GM19023 (cell line): Measurements from ENCODE around the gene INSYN2A.

ENCODE experiments used
- ATAC-seq: cut with Tn5 transposase; IDR thresholded peaks from one replicate; pipeline ENCODE4 v1.9.1; 2021; ENCODE audit warnings: mild to moderate bottlenecking, moderate library complexity; ENCODE audit not compliant: unreplicated experiment

The INSYN2A gene

DNA sequence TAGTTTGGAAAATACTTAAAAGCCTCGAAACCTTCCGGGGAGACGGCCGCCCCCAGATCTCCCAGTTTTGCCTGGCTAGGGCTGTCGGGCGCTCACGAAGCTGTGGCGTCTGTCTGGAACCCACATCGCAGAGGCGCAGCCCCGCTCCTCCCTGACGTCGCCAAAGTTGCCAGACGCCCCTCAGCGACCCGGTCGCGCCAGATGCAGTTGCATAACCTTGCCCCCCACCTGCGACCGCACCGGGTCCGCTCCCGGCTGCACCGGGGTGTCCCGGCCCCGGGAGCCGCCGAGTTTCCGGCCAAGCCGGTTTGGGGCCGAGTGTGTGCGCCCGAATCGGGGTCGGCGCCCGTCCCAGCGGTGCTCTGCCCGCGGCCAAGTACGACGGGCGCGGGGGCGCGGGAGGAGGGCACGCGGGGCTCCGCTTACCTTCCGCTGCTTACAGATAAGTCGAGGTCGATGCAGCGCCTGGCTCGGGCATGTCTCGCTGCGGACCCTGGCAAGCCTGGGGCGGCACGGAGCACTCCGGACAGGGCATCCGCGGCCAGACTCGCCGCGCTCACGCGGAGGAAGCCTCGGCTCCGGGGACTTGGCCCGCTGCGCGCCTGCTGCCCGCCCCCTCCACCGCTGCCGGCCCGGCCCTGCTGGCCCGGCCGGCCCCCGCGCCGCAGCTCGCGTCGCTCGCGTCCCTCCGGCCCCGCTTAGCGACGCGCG, 665 bp downstream of the INSYN2A start:
- no peak for ATAC-seq

DNA sequence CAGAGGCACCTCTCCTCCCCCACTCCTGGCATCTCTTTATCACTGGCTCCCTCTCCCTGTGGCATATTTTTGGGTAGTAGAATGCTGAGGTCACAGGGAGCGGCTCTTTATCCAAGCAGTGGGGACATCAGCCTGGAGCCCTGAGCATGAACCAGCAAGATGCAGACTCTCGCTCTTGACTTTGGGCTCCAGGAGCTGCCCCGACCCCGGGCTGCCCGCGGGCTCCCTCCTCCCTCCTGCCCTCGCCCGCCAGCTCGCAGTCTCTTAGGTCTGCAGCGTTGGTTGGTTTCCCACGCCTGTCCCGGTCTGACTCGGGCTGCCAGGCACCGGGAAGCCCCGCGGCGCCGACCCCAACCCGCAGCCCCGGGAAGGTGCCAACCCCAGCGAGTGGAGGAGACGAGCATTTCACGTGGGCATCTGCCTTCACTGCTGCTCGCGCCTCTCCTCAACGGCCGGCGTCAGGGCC, 1.3 kb downstream of the INSYN2A start:
- no peak for ATAC-seq

DNA sequence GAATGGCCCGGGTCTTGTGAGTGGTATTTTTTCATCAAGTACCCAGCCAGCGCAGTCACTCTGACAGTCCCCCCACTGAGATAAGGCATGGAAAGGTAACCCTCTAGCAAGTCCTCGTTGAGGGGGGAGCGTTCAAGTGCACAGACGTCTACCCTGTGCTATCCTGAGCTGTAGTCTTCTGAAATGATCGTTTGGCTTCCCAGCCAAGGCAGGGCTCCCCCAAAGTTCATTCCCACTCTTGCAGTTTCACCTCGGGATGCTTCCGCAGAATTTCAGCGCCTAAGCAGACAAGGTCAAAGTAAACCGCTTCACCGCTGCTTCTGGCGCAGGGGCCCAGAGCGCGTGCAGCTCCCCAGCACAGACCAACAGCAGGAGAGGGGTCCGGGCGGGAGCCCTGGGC, 1.8 kb downstream of the INSYN2A start:
- ATAC-seq: no peak

DNA sequence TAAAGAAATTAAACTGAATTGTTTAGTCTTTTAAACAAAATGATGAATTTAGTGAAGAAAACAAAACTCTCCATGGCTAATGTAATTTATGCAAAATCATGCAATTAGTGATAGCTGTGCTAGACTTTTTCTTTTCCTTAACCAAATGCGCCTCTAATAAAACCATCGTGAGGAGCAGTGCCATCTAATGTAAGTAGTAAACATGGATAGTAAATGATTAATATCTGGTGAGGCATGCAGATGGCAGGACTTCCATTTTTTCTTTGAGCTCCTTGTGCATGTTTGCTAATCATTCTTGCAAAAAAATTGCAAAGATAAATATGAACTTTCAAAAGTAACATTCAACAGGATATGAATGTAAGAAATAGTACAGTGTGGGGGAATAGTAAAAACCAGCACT, 2.3 kb downstream of the INSYN2A start:
- ATAC-seq: no peak

DNA sequence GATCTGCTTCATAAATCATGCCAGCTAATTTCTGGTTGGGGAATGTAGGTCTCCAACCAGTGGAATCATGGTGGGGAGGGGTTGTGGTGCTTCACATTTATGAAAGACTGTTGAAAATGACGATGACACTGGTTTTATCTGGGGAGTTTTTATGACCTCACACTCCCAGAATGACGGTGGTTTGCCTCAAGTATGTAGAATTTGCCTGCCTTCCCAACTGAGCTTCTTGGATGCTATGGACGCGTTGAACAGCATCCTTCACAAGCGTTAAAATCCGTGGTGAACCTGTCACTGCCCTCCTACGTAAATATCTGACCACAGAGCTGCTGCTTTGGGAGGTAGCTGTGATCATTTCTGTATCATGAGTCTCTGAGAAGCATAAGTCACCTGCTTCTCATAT, 3.3 kb downstream of the INSYN2A start:
- no peak for ATAC-seq

DNA sequence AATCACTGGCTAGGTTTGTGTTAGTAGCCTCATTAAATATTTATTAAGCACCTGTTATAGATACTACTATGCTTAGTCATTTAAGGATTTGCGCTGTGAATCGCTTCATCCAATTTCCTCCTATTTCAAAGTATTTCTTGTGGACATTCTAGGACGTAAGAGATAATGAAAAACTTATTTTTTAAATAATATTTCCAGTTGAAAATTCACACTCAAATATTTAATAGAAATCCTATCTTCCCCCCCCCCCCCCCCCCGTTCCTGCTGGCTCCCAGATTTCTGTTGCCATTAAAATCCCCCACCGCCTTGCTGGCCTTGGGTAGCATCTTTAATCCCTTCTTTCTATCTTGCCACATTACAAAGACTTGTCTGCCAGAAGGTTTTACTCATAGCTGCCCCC, 6.0 kb downstream of the INSYN2A start:
- ATAC-seq: no peak

DNA sequence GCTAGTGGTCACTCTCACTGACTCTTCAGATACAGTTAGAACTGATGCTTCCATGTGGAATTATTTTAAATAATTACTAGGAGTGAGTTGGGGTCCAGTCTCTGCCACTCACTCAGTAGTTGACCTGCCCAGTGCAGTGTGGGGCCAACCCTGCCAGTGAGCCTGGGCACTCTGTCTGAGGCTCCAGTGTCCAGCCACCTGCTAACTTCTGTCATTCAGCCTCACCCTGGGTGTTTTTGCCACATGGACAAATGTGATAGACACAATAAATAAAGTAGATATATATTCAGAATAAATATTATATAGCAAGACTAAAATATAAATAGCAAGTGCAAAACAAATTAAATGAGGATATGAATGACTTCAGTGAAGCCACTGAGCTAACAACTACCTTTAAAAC, 7.2 kb downstream of the INSYN2A start:
- no peak for ATAC-seq

DNA sequence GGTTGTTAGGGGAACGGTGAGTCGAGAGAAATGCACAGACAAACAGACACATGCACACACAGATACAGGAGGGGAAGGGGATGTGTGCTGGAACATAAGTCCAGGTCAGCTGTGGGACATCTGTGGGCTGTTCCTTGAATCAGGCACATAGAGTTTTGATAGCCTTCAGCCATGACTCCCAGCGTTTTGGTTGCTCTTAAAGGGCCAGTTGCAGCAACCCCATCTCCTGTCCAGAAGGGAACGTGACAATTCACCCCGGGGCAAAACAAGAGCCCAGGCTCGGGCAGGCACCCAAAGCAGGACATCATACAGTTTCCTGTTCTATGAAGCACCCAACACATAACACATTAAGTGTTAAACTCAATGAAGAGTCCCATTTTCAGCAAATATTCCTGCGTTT, 9.6 kb downstream of the INSYN2A start:
- ATAC-seq: no peak

DNA sequence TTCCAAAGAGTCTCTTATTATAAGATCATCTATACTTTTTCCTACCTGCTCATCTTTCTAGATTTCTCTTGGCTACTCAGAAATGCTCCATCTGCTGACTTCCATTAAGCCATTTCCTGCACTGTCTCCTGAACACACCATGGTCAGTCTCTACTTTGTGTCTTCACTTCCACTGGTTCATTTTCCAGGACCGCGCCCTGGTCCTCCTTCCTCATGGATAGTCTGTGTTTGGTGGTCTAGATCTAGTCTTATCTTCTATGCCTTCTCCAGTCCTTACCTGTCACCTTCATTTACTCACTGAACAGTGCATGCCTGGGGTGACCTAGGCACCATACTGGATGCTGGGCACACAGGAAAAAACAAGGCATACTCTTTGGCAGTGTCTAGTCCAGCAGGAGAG, 11.8 kb downstream of the INSYN2A start:
- no peak for ATAC-seq

DNA sequence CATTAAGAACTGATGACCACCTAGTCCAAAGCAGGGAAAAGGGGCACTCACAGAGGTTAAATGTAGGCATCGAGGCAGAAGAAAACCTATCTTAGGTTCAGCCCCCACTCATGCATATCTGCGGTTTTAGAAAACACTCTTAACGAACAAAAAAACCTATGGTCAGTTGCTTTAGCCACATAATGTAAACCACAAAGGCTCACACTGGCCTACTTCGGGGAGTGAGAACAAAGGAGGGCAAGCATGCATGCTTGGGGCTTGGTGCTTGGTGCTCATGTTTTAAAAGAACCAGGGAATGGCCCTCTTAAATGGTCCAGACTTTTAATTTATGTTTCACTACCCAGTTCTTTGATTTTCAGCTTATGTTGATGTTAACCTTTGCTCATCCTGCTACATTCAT, 14.2 kb downstream of the INSYN2A start:
- ATAC-seq: no peak

DNA sequence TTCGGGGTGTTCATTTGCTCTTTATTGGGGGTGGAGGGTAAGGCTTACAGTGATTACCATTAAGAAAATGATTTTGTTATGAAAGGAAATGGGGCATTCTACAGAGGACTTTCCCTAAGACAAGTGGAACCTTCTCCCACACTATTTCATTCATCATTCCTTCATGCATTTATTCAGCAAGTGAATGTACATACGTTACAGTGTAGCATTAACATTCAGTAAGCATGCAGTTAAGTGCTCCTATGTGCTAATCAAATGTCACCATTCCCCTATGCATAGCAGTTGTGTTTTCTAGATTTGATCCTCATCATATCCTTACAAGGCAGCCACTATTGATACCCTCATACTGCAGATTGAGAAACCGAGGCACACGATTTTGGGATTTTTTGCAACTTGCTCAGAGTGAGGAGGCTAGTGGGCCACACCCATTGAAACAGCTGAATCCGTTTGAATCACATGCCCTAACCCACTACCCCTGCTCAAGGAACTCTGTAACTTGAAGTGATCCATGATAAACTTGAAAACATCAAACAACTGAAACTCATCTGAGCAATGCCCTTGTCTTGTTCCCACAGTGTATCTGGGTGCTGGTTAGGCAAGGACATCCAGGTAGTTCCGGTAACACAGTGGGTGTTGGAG, 16.7 kb downstream of the INSYN2A start:
- no peak for ATAC-seq

DNA sequence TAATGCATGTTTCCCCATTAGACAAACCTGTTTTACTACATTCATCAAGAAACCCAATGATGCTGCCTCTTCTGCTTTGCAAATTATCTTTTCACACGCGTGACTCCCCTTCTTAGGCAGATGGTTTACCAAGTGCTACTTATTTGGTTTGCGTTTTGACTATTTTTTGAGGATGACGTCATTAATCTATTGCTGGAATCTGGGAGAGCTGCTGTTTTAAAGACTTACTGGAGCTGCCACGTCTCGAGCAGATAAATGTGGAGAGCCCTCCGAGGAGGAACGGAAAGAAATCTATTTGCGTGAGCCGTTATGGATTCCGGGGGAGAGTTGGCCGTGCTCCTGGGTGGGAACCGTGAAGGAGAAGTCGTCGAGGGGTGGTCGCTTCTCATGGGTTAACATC, 19.7 kb downstream of the INSYN2A start:
- ATAC-seq: no peak

DNA sequence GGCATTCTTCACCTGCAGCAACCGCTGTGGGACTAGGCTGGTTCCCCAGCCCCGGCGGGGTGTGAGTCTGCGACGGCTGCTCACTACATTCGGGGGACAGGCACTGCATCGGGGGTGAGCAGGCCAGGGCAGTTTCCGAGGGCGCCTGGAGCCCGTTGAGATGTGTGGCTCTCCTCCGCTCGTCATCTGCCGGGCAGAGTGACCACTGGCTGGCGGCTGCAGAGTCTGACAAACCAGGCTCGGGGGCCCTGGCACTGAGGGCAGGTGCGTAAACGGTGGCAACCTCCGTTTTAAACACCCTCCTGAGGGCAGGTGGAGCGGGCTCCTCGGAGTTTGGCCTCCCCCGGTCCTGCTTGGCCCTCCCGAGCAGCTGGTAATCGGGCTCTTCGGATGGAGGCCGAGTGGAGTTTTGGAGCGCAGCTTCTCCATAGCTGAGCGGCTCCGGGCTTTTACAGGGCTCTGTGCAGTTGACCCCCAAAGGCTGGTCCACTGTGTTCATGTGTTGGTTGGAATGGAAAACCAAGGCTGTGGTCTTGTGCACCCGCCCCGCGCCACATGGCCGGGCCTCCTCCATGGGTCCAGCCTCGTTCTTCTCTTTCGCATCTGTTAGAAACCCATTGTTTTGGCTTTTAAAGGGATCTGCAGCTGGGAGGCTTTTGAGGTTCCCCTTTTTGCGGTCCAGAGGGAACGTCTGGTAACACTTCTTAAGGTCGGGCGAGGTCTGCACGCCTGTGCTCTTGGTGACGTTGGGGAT, 20.9 kb downstream of the INSYN2A start:
- ATAC-seq: no peak

DNA sequence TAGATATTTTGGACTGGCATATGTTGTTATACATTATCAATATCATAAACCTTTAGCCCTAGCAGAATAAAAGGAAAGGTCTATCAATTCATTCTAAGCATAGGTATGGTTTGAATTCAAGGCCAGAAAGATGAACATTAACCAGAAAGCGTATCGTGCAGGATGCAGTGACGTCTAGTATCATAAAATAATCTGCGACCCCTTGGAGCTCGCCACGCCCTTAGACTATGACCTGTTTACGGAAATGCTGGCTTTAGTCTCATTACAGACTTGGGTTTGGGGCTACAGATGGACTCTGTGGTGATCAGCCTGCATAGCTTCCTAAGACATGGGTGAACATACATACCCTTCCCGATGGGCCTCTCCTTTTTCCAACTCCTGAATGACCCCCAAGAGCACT, 21.5 kb downstream of the INSYN2A start:
- ATAC-seq: no peak

DNA sequence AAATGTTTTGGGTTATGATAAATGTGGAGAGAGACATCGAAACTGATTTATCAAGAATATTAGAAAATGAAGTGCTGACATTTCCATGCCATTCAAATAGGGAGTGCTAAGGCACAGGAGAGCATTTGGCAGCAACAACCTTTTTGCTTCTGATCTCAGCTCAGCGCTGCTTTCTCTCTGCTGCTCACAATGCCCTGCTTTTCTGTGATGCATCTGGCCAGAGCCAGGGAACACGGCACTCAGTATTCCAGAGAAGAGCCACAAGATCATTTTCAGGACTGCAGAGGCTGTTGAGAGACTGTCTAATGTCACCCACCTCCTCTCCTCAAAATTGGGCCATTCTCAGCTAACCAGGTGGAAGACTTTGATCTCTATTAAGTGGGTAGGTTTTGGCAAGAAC, 28.1 kb downstream of the INSYN2A start:
- ATAC-seq: no peak

DNA sequence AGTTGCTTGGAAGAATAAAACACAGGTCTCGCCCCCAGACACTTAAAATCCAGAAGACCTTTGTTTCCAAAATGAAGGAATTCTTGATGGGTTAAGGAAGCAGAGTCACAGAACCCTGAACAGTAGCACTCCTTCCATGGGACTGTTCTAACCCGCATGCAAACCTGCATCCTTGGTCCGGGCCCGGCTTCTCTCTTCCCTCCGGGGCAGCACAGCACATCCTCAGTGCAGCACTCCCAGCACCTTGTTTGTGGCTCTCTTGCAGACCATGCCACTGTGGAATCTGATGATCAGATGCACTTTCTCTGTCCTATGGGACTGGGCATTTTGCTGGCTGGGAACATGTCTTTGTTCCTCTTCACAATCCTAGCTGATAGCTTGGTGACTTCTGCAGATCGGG, 33.5 kb downstream of the INSYN2A start:
- no peak for ATAC-seq

DNA sequence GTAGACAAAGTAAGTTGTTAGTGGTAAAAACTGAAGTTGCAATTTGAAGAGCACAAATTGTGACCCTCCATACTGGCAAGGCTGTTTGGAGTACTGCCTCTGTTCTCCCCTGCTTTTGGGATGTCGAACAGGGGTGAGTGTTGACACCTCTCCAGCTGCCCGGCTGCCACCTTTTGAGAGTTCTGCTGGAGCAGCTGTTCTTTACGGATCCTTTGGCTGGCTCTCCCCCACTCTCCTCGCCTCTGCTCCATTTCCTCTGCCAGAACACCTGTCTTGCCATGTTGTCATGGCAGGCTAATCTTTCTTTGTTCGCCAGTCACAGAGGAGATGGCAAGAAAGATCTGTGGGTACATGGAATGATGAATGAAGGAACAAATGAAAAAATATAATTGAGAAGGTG, 34.9 kb downstream of the INSYN2A start:
- no peak for ATAC-seq

DNA sequence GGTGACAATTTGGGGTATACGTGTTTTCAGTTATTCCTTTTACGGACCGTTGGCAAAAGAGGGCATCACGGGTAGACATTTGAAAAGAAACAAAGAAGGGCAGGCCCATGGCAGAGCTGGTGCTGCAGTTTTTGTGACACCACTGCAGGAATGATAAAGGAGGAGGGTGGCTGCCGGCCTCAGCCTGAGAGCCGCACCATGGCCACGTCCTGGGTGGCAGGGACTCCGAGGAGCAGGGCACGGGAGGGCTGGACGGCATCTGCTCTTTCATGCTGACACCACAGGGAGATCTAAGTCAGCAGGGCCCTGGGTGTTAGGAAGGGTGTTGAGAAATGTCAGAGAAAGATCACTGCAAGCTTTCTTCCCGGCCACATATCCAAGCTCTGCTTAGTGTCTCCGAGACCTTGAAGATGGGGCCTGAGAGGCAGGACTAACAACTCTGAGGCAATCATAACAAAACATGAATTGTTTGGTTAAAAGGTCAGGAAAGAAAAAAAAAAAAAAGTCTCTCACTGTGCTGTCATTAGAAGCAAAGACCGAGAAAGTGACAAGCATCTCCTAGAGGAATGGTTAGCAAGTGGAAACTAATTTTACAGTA, 36.6 kb downstream of the INSYN2A start:
- no peak for ATAC-seq

DNA sequence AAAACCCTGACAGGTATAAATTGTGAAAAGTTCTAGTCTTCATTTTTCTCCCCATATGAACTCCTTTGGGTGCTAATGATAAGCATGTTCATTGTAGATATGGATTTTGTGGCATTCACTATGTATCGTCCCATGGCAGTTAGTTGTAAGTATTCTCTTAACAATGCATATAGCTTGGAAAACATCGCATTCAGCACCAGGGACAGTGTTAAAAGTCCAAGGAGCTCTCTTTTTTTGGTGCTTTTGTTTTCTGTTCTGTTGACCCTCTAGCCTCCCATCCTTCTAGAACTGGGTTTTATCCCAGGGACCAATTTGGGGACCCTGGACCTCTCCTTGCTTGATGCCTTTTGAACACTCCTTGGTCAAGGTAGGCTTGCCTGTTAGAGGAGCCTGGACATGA, 37.7 kb downstream of the INSYN2A start:
- no peak for ATAC-seq

DNA sequence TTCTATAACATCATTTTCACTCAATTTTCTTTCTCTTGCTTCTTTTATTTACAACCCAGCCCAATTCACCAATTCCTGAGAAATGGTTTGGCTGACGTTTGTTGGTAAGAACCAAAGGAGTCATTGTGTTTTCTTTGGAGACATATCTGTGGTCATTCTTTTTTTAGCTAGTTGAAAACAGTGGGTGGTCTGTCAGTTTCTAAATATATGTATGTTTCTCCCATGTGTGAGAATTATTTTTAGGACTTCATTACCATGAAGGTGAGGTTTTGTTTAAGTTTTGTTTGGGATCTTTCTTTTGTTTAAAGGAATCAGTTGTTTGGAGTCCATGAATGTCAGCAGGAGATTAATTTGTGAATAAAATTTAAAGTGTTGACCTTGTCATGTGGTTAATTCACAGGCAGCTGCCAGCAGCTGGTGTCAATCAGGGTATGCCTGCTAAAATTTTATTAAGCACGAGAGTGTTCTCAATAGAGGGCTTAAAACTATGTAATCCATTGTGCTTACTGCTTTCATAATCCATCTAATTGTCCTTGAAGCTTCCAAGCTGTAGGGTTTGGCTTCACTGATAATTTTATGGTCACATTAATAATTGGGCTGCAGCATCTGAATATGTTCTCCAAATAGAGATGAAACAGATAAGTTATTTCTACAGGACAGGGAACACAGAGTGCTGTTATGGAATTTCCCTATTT, 38.7 kb downstream of the INSYN2A start:
- no peak for ATAC-seq

DNA sequence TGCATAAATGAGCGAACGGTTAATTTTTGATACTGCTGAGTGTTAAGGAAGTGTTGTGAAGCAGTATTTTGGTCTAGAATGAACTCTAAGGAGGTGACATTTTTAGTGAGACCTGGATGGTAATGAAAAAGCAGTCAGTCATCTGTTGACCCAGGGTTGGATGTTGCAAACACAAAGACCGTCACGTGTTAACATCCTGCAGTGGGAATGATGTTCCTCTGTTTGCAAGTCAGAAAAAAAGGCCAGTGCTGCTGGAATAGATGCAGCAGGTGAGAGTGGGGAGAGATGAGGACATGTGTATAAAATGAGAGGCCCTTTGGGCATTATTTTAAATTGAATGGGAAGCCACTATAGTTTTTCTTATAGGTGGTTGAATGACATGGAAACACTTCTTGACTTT, 39.3 kb downstream of the INSYN2A start:
- no peak for ATAC-seq
